A172 (cell line): ENCODE measurements around the gene FMN1. TPM values are rescaled to one million over a fixed set of nuclear protein-coding genes. Genes with fewer than 3 reads are reported as not detected.
"Not testable (repeated sequence)": the region's sequence is repeated elsewhere in the genome, so short reads cannot be mapped to it uniquely, and the experiment has no call there.

ENCODE experiments used
- DNase-seq: peaks from one replicate; pipeline ENCODE4 v3.0.0-alpha.2; 2015; ENCODE audit warnings: low spot score
- total RNA-seq: library from RNA; depleted of rRNA; stranded (reverse); fragments of >200 nt; shearing (Covaris generic); gene quantifications from 2 replicates; pipeline ENCODE4 v1.2.3, GENCODE V29; 2014

The FMN1 gene
- total RNA-seq, 1 experiment from 2014 or later, result 0.95 TPM

DNA sequence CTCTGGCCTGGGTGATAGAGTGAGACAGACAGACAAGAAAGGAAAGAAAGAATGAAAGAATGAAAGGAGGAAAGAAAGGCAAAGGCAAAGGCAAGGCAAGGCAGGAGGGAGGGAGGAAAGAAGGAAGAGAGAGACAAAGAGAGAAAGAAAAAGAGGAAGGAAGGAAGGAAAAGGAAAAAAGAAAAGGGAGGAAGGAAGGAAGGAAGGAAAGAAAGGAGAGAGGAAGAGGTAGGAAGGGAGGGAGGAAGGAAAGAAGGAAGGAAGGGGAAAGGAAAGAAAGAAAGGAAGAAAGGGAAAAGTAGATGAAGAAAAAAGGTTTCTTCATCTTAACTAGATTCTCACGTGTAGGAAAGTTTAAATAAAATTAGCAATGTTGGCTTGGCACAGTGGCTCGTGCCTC is 334.5 kb downstream of the FMN1 start:
- no peak for DNase-seq

DNA sequence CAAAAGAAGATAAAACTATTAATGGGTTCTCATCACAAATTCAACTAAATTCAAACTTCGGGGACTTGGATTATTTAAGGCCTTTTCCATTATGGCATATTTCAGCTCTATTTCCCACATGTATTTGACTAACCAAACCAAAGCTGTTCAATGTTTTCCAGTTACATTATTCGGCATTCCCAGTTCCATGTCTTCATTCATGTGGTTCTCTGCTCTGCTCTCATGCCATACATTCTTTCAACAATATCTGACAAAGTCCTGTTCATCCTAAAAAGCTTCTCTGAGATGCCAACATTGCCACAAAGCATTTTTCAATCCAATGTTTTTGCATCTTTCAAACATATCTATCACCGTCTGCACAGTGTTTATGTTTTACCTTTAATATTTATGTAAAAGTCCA is 335.3 kb downstream of the FMN1 start:
- DNase-seq, result no peak

DNA sequence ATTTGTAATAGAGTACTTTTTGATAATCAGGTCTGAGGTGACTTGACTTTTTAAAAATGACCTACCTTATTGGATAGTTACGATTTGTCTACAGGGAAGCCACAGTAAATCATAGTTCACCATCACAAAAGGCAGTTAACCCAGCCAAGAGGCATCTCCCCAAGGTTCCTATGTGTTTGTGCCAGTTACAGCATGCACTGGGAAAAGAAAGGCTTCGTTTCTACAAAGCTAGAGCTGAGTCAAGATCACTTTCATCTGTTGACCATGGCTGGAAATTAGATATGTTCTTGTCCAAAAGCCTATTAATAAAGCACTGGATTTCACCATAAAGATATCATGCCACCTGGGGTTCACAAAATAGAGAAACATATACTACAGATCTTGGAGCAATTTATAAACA is 336.8 kb downstream of the FMN1 start:
- no peak for DNase-seq

DNA sequence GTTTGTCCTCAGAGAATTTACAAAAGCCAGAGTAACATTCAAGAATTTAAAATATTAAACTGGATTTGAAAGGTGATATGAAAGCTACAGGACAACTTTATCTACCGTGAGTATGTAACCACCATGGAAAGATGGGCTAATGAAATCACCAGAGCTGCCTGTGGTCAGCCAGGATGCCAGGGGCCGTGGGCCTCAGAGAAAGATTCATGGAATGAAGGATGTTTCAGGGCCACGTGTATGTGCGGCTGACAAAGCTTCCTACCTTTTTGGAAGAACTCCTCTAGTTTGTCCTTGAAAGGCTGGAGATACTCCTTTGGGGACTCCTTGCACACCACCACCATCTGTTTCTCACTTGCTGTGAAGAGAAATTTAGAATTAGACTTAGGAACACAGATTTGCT is 337.8 kb downstream of the FMN1 start:
- DNase-seq, result peak; percentile 47

DNA sequence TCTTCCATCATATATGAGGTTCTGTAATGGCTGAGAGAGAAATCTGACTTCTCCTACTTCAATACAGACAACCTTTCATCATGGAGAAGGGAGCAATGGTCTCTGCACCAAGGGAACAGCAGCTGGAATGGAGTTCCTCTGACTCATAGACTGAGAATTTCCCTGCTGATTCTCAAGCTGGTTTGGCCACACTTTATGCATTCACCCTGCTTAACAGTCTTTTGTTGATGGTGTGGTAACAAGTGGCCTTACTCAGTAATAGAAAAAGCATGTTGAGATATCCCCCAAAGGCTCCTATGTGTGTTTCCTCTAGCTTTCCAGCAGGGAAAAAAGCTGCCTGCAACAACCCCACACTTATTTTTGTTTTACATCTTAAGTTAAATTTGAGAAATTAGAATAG is 338.6 kb downstream of the FMN1 start:
- peak; percentile 95 for DNase-seq

DNA sequence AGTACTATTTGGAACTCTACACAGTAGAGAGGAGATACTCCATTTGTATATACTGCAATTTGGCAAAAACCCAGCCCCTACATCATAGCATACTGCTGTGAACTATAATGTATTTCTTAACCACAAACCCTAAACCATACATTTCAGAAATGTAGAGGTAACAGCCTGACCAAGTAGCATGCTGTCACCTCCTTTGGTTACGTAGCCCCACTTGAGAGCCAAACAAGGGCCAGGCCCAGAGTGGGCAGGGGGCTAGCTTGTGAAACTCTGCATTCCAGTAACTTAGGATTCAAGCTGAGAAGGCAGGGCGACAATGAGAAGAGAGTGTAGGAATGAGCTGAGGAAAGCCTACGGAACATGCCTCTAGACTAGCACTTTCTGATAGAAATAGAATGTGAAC is 340.9 kb downstream of the FMN1 start:
- no peak for DNase-seq

DNA sequence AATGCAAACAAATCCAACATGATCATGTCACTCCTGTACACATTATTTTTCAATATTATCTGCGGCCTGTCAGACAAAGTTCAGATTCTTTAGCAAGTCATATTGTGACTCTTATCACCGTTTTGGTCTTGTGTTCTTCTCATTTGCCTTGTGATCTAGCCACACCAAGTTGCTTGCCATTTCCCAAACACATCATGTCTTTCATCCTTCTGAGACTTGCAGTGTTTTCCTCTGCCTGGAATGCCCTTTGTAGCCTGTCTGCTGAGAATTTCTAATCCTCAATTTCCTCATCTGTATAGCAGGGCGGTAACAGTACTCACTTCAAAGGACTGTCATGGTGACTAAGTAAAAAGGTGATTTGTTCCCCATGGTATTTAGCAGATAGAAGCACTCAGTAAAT is 341.7 kb downstream of the FMN1 start:
- peak; percentile 32 for DNase-seq

DNA sequence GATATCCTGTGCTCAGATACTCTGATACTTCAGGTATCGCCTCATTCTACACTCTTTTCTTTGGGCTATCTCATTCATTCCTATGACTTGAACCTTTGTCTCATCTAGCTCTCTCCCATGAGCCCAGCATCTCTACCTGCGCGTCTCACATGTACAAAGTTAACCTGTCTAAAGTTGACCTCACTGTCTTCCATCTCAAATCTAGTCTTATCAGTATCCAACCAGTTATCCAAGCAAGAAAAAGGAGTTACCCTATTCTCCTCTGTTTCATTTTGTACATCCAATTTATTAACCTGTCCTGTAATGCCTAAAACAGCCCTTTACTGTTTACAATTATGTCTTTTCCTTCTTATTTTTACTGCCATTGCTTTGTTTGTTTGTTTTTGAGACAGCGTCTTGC is 342.5 kb downstream of the FMN1 start:
- no peak for DNase-seq

DNA sequence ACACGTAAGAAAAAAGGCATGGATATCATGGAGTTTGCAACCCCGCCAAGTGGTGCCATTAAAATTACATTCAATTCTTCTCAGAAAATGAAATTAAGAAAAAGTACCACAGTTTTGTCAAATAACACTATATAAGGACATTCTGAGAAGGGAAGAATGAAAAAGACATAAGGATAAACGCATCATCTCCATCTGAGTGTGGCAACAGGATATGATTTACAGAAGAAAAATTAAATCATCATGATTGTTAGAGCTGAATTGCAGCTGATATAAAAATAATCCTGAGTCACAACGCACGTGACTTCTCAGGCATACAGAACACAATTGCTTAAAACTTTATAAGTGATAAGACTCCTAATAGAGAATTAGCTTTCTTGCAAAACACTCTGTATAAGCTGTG is 342.9 kb downstream of the FMN1 start:
- peak; percentile 62 for DNase-seq

DNA sequence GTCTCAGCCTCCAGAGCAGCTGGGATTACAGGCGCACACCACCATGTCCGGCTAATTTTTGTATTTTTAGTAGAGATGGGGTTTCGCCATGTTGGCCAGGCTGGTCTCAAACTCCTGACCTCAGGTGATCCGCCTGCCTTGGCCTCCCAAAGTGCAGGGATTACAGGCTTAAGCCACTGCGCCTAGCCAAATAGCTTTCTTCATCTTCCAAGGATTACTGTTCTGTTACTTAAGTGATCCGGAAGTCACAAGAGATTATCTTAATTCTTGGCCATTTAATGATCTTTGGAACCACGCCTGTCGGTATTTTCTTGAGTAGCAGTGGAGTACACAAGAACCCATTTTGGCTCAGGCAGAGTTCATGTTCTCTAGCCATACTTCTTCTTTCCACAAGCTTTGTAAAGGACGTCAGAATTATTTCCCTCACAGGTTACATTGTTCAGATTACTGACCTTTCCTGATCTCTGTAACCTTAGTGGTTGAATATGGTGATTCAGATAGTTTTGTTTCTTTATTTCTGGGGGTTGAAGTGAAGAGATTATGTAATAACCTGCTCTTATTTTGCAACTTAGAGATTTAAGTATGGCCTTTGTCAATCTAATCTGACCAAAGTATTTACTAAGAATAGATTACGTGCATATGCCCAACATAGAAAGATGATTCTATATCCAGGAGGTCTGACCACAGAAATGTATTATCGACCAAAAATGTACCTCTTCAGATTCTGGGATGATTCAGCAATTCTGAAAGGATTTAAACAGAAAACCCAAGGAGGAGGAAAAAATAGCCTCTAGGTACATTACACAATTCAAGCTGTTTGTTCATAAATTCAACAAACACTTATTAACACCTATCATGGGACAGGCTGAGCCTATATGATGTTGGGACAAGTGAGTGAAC is 344.5 kb downstream of the FMN1 start:
- peak; percentile 84 for DNase-seq

DNA sequence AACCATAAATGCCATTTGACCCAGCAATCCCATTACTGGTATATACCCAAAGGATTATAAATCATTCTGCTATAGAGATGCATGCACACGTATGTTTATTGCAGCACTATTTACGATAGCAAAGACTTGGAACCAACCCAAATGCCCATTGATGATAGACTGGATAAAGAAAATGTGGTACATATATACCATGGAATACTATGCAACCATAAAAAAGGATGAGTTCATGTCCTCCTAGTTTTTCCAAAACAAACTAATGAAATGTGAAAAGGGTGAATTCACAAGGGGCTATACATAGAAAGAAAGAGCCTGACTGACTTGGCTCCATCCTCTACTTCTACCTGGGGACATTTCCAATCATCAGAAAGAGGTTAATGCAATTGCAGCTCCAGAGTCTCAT is 347.8 kb downstream of the FMN1 start:
- DNase-seq, result not testable (repeated sequence)

DNA sequence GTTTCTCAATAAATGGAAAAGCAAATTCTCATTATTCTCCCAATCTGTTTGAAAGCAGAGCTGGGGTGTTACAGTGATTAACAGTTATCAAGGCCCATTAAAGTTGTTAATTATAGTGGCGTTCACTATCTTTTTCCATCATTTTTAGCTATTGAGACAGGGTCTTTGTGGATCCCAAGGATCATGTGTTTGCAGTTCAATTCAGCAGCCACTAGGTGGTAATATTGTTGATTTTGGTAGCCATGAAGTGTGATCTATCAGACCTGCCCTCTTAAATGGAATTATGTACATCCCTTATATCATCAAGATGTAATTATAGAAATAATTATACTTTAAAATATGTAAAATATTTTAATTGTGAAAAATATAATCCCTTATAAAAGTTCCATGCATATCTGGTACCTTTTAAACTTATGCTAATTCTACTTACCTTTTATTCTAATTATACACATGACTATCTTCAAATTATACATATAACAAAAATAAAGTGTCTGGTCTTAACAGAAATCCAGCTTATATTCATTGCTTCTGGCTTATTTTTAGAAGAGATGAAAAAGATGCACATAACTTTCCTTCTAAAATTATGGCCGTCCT is 350.3 kb downstream of the FMN1 start:
- peak; percentile 38 for DNase-seq

DNA sequence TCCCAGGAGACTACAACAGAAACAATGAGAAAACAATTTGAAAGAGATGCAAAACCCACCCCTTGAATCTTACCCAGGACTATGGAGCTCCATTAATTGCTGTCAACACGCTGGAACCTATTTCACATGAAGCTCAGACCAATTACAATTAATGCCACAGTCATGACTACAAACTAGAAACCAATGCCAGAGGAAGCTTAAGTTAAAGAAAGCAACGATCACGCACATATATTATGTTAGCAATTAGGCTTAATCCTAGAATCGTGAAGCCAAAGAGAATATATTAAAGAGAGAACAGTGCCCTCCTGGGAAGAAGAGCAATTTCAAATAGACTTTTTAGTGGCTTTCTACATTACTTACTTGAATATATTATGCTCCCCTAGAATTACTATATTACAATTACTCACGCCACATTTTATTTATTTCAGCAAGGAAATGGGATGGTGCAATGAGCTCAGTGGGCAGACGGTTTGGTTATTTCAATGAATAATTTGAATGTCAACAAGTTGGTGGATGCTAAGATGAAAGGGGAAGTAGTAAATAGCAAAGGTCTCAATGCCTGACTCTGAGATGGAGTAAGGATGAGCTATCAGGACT is 351.2 kb downstream of the FMN1 start:
- DNase-seq, result no peak

DNA sequence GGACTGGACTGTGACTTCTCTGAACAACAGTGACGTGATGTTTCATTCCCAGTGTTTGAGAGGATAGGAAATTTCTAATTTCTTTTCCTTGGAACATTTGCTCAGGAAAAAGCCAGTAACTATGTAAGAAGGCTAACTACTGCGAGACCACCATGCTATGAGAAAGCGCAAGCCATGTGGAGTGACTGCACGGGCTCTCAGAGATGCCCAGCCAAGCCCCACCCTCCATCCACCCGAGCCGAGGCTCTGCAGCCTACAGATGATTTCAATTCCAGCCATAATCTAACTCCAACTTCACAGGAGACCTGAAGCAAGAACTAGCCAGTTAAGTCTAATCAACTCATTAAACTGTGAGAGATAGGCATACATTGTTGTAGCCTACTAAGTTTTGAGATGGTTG is 352.4 kb downstream of the FMN1 start:
- no peak for DNase-seq

DNA sequence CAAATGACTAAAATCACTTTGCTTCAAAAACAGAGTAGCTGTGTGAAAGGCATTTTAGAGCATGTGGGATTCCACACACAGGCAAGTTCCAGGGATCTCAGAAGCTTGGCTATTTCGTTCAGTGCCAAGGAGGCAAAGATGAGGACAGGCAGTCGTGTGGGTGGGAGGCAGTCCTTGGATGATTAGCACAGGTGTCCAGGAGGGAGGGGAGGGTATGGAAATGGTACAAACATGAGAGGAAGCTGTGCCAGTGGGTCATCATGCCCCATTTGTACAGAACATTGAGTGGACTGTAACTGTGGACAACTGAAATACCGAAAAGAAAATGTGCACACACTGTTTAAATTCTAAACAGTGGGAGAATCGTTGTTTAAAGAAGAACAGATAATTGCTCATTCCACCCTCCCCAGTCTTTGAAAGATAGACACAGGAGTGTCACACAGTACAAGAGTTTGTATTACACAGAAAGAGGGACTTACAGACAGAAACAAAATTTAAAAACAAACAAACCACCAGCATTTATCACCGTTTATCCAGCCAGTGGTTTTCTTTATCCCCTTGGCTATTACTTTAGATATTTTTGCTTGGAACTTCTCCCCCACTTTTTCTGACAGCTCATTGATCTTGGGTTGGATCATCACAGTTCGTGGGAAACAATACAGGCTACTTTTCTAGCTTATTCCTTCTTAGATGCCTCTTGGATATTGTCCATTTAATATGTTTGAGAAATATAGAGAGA is 353.8 kb downstream of the FMN1 start:
- no peak for DNase-seq

DNA sequence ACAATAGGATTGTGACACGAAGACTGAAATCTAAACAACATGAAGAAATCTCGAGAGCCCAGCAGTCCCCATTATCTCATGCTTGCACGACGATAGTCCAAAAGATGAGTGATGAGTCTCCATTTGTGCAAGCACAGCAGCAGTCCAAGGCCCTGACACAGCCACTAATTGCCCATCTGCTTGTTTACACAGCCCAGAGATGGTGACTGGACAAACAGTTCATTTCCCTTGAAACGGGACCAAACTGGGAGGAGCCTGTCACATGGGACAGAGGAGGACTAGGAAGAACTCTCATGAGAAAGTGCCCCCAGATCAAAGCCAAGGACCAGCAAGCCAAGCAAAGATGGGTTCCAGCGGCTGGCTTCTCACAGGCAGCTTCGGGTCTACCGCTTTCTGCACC is 355.7 kb downstream of the FMN1 start:
- peak; percentile 85 for DNase-seq

DNA sequence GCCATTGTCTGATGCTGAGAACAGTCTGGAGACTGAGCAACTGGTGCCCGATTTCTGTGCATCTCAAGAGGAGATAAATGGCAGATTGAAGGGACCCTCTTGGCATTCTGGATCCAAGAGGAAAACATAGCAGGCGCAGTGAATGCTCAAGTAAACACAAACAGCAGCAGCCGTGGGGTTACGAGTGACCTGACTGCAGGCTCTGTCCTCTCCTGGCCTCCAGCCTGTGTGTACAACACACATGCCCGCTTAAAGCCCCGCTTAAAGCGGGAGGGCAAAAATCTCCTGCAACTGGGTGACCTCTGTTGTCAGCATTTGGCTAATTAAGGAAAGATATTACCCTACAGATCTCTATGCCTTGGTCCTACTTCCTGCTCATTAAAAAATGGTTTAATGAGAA is 356.2 kb downstream of the FMN1 start:
- DNase-seq, result peak; percentile 16

DNA sequence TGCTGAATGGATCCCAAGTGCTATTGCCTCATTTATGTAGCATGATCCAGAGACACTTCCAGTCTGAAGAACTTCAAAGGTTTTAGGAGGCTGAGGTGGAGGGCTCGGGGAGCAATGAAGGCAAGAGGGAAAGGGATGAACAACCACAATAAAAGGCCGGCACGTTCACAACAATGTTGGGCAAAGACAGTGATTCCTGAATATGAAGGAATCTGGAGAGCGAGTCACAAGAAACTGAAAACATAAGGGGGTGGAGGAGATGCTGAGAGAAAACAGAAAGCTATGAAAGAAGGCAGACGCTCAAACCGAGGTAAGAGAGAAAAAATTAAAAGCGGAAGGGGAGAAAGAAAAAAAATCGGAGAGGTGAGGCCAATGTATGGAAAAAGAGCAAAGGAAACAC is 356.6 kb downstream of the FMN1 start:
- DNase-seq, result no peak

DNA sequence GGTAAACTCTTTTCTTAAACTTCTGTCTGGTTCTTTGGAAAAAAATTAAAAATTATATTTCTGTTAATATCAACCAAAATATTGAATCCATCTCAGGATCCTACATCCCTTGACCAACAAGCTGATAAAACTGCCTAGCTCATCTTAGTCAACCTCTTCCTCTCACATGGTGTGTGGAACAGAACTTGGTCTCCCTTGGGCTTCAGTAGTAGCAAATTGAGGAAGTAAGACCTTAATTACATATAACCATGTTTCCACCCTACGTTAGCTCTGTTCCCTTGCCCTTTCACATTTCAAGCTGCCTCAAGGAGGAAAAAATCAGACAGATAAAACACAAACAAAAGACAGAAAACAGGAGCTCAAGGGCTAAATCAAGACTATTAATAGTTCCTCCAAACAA is 360.4 kb downstream of the FMN1 start:
- DNase-seq, result no peak

DNA sequence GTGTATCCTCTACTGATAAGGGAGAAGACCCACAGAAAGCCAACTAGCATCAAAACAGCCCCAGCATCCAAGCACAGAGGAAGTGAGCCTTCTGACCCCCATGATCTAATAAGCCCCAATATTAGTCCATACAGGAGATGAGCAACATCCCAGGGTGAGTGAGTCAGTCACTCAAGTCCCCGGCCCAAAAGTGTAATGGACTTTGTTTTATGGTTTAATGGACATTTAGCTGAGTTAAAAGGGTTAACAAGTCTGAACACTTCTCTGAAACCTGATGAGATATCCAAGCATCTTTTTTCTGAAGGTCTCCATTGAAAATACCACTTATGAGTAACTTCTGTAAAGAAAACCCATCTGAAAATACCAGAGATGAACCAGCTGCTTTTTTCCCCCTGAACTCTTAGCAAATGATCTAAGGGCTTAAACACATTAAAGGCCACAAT is 361.1 kb downstream of the FMN1 start:
- DNase-seq, result no peak

DNA sequence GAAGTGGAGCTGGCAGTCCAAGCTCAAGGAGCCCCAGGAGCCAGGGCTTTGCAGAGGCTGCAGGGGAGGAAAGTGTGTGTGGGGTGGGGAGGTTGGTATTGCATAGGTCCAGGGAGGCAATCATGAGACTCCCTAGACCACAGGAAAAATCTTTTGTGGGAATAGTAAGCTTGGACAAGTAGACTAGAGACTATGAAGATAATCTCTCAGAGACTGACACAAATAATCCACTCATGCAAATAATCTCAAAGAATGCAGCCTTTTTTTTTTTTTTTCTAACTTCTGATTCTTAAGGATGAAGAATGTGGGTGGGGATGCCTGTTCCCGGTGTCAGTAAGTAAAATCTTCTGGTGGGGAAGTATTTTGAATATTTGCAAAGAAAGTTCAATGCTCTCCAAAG is 363.0 kb downstream of the FMN1 start:
- DNase-seq, result no peak

DNA sequence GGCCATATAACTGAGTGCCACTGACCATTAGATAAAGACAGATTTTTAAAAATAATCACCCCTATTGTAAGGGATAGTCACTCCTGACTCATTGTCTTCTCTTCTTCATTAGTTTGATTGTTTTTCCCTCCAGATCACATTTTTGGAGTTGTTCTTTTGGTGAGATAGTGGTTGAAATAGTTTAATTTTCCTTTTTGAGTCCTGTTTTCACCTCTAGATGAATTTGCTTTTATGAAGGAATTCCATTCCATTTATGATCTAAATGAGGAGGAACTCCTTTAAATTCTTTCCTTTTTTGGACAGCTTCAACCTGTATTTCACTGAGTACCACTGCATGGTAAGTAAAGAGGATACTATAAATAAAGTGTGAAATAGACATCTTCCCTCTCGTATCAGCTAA is 364.3 kb downstream of the FMN1 start:
- no peak for DNase-seq
